HG02759 (cell line): ENCODE measurements around the gene MEGF11.

Experiments used
- ATAC-seq: cut with Tn5 transposase; IDR thresholded peaks from one replicate; pipeline ENCODE4 v1.9.1; 2021; ENCODE audit warnings: mild to moderate bottlenecking, moderate library complexity; ENCODE audit not compliant: unreplicated experiment

Gene MEGF11

GRCh38 chr15:66099950-66100671 is 153.4 kb downstream of the MEGF11 start:
- no peak for ATAC-seq

GRCh38 chr15:66098022-66098363 is 155.6 kb downstream of the MEGF11 start:
- ATAC-seq = no peak

GRCh38 chr15:66097151-66098021 is 156.2 kb downstream of the MEGF11 start:
- ATAC-seq = no peak

- no peak for ATAC-seq
These were observed 156.9 kb downstream of the MEGF11 start for GRCh38 chr15:66096688-66097058.

- ATAC-seq = no peak
These were observed 157.5 kb downstream of the MEGF11 start for GRCh38 chr15:66095871-66096687.

- ATAC-seq = no peak
These were observed 159.2 kb downstream of the MEGF11 start for GRCh38 chr15:66094331-66094730.

- no peak for ATAC-seq
These were observed 161.2 kb downstream of the MEGF11 start for GRCh38 chr15:66092053-66093016.

GRCh38 chr15:66089509-66089908 is 164.0 kb downstream of the MEGF11 start:
- no peak for ATAC-seq

- no peak for ATAC-seq
These were observed 164.5 kb downstream of the MEGF11 start for GRCh38 chr15:66089049-66089448.

GRCh38 chr15:66085128-66085527 is 168.4 kb downstream of the MEGF11 start:
- ATAC-seq = no peak

- no peak for ATAC-seq
These were observed 168.8 kb downstream of the MEGF11 start for GRCh38 chr15:66084704-66085103.

- no peak for ATAC-seq
These were observed 172.7 kb downstream of the MEGF11 start for GRCh38 chr15:66080717-66081398.

- ATAC-seq = no peak
These were observed 174.6 kb downstream of the MEGF11 start for GRCh38 chr15:66078929-66079275.

- ATAC-seq = no peak
These were observed 175.2 kb downstream of the MEGF11 start for GRCh38 chr15:66078196-66078928.

GRCh38 chr15:66077320-66077663 is 176.3 kb downstream of the MEGF11 start:
- ATAC-seq = no peak

- ATAC-seq = no peak
These were observed 176.8 kb downstream of the MEGF11 start for GRCh38 chr15:66076591-66077319.

- no peak for ATAC-seq
These were observed 177.6 kb downstream of the MEGF11 start for GRCh38 chr15:66075947-66076346.

GRCh38 chr15:66072616-66073361 is 180.8 kb downstream of the MEGF11 start:
- no peak for ATAC-seq
